ENCODE results near the gene TTC3.

Gene TTC3, protein sequence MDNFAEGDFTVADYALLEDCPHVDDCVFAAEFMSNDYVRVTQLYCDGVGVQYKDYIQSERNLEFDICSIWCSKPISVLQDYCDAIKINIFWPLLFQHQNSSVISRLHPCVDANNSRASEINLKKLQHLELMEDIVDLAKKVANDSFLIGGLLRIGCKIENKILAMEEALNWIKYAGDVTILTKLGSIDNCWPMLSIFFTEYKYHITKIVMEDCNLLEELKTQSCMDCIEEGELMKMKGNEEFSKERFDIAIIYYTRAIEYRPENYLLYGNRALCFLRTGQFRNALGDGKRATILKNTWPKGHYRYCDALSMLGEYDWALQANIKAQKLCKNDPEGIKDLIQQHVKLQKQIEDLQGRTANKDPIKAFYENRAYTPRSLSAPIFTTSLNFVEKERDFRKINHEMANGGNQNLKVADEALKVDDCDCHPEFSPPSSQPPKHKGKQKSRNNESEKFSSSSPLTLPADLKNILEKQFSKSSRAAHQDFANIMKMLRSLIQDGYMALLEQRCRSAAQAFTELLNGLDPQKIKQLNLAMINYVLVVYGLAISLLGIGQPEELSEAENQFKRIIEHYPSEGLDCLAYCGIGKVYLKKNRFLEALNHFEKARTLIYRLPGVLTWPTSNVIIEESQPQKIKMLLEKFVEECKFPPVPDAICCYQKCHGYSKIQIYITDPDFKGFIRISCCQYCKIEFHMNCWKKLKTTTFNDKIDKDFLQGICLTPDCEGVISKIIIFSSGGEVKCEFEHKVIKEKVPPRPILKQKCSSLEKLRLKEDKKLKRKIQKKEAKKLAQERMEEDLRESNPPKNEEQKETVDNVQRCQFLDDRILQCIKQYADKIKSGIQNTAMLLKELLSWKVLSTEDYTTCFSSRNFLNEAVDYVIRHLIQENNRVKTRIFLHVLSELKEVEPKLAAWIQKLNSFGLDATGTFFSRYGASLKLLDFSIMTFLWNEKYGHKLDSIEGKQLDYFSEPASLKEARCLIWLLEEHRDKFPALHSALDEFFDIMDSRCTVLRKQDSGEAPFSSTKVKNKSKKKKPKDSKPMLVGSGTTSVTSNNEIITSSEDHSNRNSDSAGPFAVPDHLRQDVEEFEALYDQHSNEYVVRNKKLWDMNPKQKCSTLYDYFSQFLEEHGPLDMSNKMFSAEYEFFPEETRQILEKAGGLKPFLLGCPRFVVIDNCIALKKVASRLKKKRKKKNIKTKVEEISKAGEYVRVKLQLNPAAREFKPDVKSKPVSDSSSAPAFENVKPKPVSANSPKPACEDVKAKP (N-terminal part only)

DNA sequence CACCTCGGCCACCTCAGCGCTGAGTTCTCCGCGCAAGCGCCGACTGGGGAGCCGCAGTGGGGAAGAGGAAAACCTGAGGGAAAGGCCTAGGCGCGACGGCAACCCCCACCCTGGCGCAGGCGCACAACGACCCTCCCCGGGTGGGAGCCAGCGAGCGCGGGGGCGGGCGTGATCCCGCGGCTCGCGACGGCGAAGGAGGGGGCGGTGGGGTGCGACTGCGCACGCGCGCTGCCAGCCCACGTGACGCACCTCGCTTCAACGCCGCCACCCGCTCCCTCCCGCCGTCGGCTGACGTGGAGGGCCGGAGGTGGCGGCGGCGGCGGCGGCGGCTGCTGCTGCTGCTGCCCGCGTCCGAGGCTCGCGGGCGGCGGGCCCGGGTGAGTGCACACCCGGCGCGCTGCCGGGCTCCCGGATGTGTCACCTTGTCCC is at the start of gene TTC3, which contains the start of gene PIGP:
Gene TTC3 (plus strand): TSS at position 267 of the 429 bp plus-strand sequence. CDS start 14,004 bp downstream, outside the sequence.
Gene PIGP (minus strand): TSS at position 84 of the 429 bp plus-strand sequence. CDS start 556 bp downstream, outside the sequence.
- H3K79me2 ChIP-seq (ENCODE audit: insufficient read depth, low read length): peaks cover 64% of the 10 kb centered on the region
- DNase-seq (peak; percentile 97), ATAC-seq (ENCODE audit: insufficient read depth, low read depth) (peak; percentile 75)
- H3K9me3 ChIP-seq (ENCODE audit: insufficient read depth, low read length, severe bottlenecking): no peaks in the 10 kb centered on the region
- peaks cover 47% of the 10 kb centered on the region for H3K4me1 ChIP-seq (ENCODE audit: insufficient read depth, low read length)
- H3K27ac ChIP-seq (ENCODE audit: low read length): peak within 1 kb of the TSS; percentile 81
- peak within 1 kb of the TSS; percentile 93 for H3K9ac ChIP-seq (ENCODE audit: low read depth, low read length)
- H4K20me1 ChIP-seq (ENCODE audit: insufficient read depth, low read length): peaks cover 24% of the 10 kb centered on the region; the same call in 1 of the 2 replicates
- H2AFZ ChIP-seq (ENCODE audit: low read depth, low read length): peak within 1 kb of the TSS; percentile 91
- peak within 1 kb of the TSS; percentile 95 for H3K4me2 ChIP-seq (ENCODE audit: insufficient read depth, low read length)
- peaks cover 15% of the 10 kb centered on the region for H3K36me3 ChIP-seq (ENCODE audit: insufficient read depth, low read length)
- H3K4me3 ChIP-seq (ENCODE audit: low read depth in 1 of 2, low read length in 2 of 2): peak within 1 kb of the TSS; percentile 57 to 81
- no peak for TF ChIP-seq EZH2 (IDR thresholded peaks at IDR 0.05; ENCODE audit: borderline replicate concordance, low read depth, low read length, severe bottlenecking)
- TF ChIP-seq, protein P1, sequence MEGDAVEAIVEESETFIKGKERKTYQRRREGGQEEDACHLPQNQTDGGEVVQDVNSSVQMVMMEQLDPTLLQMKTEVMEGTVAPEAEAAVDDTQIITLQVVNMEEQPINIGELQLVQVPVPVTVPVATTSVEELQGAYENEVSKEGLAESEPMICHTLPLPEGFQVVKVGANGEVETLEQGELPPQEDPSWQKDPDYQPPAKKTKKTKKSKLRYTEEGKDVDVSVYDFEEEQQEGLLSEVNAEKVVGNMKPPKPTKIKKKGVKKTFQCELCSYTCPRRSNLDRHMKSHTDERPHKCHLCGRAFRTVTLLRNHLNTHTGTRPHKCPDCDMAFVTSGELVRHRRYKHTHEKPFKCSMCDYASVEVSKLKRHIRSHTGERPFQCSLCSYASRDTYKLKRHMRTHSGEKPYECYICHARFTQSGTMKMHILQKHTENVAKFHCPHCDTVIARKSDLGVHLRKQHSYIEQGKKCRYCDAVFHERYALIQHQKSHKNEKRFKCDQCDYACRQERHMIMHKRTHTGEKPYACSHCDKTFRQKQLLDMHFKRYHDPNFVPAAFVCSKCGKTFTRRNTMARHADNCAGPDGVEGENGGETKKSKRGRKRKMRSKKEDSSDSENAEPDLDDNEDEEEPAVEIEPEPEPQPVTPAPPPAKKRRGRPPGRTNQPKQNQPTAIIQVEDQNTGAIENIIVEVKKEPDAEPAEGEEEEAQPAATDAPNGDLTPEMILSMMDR (IDR thresholded peaks at IDR 0.05; ENCODE audit: borderline replicate concordance, extremely low read depth, low read length, poor library complexity, severe bottlenecking): no peak
- H3K27me3 ChIP-seq (ENCODE audit: insufficient read depth, low read length, poor library complexity): no peaks in the 10 kb centered on the region

DNA sequence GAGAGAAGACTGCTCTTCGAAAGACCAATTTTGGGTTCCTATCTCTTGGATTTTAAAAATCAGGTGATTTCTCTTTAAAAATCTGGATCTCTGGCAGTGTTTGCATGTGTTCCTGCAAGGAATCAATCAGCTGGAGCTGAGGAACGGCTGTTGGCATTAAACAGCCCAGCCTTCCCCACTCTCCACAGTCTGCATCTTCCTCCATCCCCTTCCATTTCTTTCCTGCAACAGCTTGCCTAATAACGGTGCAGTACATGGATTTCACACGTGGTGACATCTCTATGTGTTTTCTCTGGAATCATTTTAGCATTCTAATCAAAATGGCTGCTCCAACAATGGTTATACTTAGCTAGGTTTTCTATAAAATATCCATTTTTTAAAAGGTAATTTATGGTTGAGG is 46.6 kb upstream of the TTC3 start:
- Histone ChIP-seq H3K4me3 (ENCODE audit: low read depth in 1 of 2, low read length in 2 of 2) (no peak overlapping the region), H3K4me2 (ENCODE audit: insufficient read depth, low read length) (no peak overlapping the region), H3K9me3 (ENCODE audit: insufficient read depth, low read length, severe bottlenecking) (no peaks in the 10 kb centered on the region), H3K27me3 (ENCODE audit: insufficient read depth, low read length, poor library complexity) (no peaks in the 10 kb centered on the region), H3K79me2 (ENCODE audit: insufficient read depth, low read length) (no peaks in the 10 kb centered on the region), H4K20me1 (ENCODE audit: insufficient read depth, low read length) (no peaks in the 10 kb centered on the region), H2AFZ (ENCODE audit: low read depth, low read length) (no peak overlapping the region), H3K9ac (ENCODE audit: low read depth, low read length) (no peak overlapping the region), H3K36me3 (ENCODE audit: insufficient read depth, low read length) (no peaks in the 10 kb centered on the region), H3K27ac (ENCODE audit: low read length) (no peak overlapping the region), H3K4me1 (ENCODE audit: insufficient read depth, low read length) (no peaks in the 10 kb centered on the region)
- DNase-seq: no peak
- ATAC-seq (ENCODE audit: insufficient read depth, low read depth): no peak
- TF ChIP-seq, protein P1 (IDR thresholded peaks at IDR 0.05; ENCODE audit: borderline replicate concordance, extremely low read depth, low read length, poor library complexity, severe bottlenecking): no peak
- TF ChIP-seq EZH2 (IDR thresholded peaks at IDR 0.05; ENCODE audit: borderline replicate concordance, low read depth, low read length, severe bottlenecking): no peak

DNA sequence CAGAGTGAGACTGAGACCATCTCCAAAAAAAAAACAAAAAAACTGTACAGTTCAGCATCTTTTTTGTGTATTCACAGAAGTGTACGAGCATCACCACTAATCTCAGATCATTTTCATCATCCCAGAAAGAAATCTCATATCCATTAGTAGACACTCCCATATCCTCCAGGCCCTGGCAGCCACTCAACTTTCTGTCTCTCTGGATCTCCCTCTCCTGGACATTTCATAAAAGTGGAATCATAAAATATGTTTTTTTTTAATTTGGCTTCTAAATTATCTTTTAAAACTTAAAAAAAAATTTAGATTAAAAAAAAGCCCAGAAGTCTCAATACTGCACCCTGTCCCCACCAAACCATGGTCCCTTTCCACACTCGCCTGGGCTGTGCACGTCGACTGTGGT is 44.5 kb upstream of the TTC3 start:
- Histone ChIP-seq H3K79me2 (ENCODE audit: insufficient read depth, low read length) (no peaks in the 10 kb centered on the region), H3K9me3 (ENCODE audit: insufficient read depth, low read length, severe bottlenecking) (no peaks in the 10 kb centered on the region), H3K36me3 (ENCODE audit: insufficient read depth, low read length) (no peaks in the 10 kb centered on the region), H2AFZ (ENCODE audit: low read depth, low read length) (no peak overlapping the region), H3K4me2 (ENCODE audit: insufficient read depth, low read length) (no peak overlapping the region), H3K9ac (ENCODE audit: low read depth, low read length) (no peak overlapping the region), H3K27ac (ENCODE audit: low read length) (no peak overlapping the region), H3K4me3 (ENCODE audit: low read depth in 1 of 2, low read length in 2 of 2) (no peak overlapping the region), H3K4me1 (ENCODE audit: insufficient read depth, low read length) (no peaks in the 10 kb centered on the region), H4K20me1 (ENCODE audit: insufficient read depth, low read length) (no peaks in the 10 kb centered on the region), H3K27me3 (ENCODE audit: insufficient read depth, low read length, poor library complexity) (no peaks in the 10 kb centered on the region)
- no peak for DNase-seq
- no peak for ATAC-seq (ENCODE audit: insufficient read depth, low read depth)
- TF ChIP-seq EZH2 (IDR thresholded peaks at IDR 0.05; ENCODE audit: borderline replicate concordance, low read depth, low read length, severe bottlenecking): no peak
- TF ChIP-seq, protein P1 (IDR thresholded peaks at IDR 0.05; ENCODE audit: borderline replicate concordance, extremely low read depth, low read length, poor library complexity, severe bottlenecking): no peak

Measured in DND-41 (cell line).